AG08396 (cell line): ENCODE results near the gene OR2F2.

Experiments used
- DNase-seq: peaks from one replicate; pipeline ENCODE4 v3.0.0; 2012; ENCODE audit warnings: low spot score, mixed read lengths

The OR2F2 gene

DNA sequence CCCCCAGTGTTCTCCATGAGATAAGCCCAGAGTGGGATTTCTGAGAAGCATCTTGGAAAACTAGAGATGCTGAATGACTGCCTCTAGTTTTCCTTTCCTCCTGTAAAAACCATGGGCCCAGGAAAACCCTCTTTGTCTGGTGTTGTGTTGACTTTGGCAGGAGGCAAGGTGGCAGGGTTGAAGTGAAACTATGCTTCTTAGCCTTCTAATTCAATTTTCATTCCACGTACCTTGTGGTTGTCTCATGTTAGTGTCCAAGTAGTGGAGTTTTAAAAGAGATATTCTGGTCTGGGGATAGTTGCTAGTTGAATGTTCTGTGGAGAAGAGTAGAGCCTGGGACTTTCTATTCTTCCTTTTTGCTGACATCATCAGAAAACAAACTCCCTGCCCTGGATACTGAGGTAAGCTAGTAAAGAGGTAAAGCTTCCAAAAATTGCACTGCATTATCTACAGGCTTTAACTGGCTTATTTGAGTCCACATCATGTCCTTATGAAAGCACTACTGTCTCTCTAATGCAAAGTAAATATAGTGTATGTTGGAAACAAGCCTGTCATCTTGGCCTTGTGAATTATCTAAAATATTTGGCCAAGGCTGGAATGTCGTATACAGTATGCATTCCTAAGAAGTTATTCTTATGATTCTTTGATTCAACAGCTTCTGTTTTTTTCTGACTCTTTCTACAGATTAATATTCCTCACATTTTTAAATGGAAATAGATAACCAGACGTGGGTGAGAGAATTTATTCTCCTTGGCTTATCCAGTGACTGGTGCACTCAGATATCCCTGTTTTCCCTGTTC lies at the start of gene OR2F2:
Gene OR2F2, plus strand, starts transcription at position 708 of the 800 bp plus-strand sequence. Its CDS starts 0 bp downstream, at position 708.
- peak; percentile 11 for DNase-seq

GRCh38 chr7:143885951-143886350 lies 49.1 kb upstream of the OR2F2 start:
- no peak for DNase-seq

- DNase-seq, result no peak
Observed at GRCh38 chr7:143886826-143887477, 48.1 kb upstream of the OR2F2 start.

GRCh38 chr7:143889068-143889467 lies 46.0 kb upstream of the OR2F2 start:
- DNase-seq, result no peak

DNA sequence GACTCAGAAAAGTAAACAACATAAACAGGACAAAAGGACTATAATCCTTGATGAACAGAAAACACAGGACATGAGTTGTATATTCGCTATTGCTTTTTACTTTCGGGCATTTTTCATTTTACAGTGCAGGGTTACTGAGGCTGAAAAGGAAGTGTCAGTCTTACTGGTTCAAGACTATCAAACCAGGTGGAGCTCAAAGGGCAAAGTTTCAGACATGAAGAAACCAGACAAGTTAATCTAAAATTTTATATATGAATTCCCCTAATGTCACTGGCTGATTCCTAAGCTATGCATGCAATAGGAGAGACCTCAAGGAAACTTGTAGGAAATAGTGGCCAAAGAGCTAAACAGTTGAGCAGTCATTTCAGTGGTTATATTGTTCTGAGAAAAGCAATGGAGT lies 44.5 kb upstream of the OR2F2 start:
- DNase-seq, result no peak

GRCh38 chr7:143891457-143891856 lies 43.6 kb upstream of the OR2F2 start:
- DNase-seq, result no peak

DNA sequence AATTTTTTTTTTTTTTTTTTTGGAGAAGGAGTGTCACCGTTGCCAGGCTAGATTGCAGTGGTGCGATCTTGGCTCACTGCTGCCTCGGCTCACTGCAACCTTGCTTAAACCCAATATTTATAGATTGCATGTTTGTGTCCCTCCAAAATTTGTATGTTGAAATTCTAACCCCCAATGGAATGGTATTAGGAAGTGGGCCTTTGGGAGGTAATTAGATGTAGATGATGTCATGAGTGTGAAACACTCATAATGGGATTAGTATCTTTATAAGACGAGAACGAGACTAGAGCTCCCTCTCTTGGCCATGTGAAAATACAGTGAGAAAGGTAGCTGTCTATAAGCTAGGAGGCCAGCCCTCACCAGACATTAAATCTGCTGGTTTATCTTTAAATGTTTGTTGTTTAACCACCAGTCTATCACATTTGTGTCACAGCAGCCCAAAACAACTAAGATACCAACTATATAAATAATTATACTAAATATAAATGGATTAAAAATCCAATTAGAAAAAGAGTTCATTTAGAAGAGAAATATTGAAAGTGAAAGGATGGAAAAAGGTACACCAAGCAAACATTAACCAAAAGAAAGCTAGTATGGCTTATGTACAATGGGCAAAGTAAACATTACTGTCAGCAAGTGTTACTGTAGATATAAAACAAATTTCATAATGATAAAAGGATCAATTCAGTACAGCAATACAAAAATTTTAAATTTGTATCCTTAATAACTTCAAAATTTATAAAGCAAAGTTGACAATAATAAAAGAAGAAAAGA lies 42.3 kb upstream of the OR2F2 start:
- no peak for DNase-seq

DNA sequence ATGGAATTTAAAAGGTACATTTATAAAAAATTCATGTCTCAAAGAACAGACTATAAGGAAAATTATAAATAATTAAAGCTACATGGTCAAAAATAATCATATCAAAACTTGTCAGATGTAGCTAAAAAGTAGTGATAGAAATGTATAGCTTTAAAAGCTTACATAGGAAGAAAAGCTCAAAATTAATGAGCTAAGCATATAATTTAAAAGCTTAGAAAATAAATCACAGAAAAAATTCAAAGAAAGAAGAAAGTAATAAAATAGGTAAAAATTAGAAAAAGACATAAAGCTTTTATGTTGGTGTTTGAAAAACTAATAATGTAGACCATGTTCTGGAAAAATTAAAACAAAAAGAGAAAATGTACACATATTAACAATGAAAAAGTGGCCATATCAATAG lies 38.4 kb upstream of the OR2F2 start:
- DNase-seq, result no peak

DNA sequence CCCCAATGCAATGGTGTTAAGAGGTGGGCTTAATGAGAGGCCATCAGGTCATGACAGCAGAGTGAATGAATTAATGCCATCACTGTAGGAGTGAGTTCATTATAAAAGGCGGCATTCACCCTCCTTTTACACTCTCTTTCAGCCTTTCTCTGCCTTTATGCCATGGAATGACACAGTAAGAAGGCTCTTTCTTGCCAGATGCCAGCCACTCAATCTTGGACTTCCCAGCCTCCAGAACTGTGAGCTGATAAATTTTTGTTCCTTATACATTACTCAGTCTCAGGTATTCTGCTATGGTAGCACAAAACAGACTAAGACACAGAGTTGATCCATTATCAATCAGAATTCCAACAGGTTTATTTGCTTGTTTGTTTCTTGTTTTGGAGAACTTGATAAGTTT lies 36.2 kb upstream of the OR2F2 start:
- no peak for DNase-seq

DNA sequence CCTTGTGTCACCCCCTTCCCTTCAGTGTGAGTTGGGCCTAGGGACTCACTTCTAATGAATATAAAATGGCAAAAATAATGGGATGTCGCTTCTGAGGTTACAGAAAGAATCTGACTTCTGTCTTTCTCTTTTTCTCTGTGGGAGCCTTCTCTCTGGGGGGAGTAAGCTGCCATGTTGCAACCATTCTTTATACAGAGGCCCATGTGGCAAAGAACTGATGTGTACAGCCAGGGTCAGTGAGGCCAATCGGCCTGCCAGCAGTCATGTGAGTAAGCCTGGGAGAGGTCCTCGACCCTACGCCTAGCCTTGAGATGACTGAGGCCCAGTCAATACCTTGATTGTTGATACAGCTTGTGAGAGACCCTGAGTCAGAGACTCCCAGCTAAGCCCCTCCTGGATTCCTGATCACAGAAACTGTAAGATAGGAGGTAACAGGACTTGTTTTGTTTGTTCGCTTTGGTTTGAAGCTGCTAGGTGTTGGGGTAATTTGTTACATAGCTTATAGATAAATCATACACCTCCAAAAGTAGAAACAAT lies 34.7 kb upstream of the OR2F2 start:
- DNase-seq, result no peak

DNA sequence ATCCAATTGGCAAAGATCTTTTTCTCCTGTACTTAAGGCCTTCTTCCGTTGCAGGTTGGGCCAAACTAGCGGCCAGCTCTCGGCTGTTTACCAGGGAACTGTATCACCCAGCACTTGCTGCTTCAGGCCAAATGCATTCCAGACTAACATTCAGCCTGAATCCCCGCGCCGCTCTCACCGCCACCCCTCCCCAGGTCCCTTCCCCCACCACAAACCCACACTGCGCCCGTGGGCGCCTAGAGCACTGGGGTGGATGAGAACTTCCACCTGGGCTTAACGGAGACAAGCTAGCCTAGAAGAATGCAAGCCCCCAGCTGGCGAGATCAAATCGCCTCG lies 33.7 kb upstream of the OR2F2 start:
- DNase-seq, result peak; percentile 38

DNA sequence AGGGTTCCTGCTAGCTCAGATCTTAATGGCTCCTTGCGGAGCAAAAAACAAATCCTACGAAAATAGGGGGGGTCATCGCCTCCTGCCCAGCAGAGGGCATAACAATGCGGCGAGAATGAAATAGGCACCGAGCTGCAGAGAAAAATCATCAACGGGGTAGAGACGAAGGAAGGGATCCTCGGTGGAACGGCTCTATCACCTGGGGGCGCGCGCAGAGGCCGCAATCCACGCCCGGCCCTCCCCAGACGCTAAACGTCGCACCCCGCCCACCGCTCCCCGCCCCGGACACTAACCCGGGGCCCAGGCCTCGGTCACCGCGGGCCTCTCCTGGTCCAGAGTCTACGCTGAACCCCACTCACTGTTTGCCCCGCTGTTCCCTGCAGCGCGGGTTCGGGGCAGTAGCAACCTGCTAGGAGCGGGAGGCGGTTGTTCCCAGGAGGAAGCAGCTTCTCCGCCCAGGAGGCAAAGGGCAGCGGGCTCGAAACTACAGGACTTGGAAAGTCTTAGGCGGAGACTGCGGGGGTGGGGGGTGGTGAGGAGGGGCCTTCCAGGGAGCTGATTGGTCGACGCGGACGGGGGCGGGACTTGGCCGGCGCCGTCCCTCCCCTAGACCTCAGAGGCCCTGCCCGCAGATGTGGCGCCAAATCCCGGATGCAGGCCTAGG lies 33.2 kb upstream of the OR2F2 start, which contains the start of gene TCAF1:
Gene TCAF1, minus strand, starts transcription at position 509 of the 664 bp plus-strand sequence. CDS start 25,568 bp downstream, outside the sequence.
- peak; percentile 97 for DNase-seq

DNA sequence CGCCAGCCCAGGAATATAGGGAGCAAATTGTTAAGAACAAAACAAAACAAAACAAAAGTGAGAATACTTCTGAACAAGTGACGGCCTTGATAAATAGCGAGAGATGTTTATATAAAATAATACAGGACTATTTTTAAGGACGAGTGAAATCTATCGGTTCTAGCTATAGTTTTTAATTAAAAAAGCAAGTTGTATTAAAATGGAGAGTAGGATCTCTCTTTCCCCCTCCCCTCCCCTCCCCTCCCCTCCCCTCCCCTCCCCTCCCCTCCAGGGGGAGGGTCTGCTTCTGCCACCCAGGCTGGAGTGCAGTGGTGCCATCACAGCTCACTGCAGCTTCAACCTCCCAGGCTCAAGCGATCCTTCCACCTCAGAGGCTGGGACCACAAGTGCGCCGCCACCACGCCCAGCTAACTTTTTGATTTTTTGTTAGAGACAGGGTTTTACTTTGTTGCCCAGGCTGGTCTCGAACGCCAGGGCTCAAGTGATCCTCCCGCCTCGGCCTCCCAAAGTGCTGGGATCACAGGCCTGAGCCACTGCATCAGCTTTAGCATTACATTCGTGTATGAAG lies 32.6 kb upstream of the OR2F2 start:
- no peak for DNase-seq

DNA sequence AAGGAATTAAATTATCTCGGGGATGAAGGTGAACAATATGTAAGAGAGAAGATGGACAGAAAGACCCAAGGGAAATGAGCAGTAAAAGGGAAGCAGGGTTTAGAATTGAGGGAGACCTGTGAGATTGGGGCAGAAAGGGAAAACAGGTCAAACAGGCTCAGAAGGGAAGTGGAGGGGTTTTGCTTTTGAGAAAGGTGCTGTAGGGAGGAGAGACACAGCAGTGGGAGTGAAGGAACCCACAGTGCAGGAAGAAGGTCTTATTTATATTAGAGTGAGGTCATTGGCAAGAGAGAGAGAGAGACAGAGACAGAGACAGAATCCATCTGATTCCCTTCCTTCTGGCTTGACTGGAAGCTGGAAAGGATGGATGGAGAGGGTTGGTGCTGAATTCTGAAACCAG lies 29.5 kb upstream of the OR2F2 start:
- DNase-seq, result no peak

- no peak for DNase-seq
Observed at GRCh38 chr7:143906151-143906550, 28.9 kb upstream of the OR2F2 start.

GRCh38 chr7:143906895-143907294 lies 28.1 kb upstream of the OR2F2 start:
- DNase-seq, result no peak

GRCh38 chr7:143908120-143908519 lies 26.9 kb upstream of the OR2F2 start:
- no peak for DNase-seq

GRCh38 chr7:143909863-143910262 lies 25.2 kb upstream of the OR2F2 start:
- no peak for DNase-seq

- no peak for DNase-seq
Observed at GRCh38 chr7:143910473-143911248, 24.4 kb upstream of the OR2F2 start.

DNA sequence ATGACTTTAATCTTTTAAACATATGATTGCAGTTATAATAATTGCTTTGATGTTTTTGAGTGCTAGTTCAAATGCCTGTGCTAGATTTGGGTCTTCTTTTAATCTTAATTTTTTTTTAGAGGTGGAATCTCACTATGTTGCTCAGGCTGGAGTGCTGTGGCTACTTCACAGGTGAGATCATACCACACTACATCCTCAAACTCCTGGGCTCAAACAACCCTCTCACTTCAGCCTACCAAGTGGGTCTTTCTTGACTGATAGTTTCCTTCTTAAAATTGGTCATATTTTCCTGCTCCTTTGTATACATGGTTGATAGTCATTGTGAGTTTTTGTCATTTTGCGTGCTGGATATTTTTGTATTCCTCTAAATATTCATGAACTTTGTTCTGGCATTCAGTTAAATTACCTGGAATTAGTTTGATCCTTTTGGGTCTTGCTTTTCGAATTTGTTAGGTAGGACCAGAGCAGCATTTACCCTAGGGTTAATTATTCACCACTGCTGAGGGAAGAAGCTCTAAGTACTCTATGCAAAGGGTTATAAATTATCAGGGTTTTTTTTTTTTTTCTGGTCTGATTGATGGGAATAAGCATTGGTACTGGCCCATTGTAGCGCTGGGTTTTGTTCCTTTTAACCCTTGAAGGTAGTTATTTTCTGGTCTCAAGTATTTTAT lies 21.0 kb upstream of the OR2F2 start:
- DNase-seq, result no peak
